Mesenchymal stem cell (in vitro differentiated cells and primary cell): Measurements from ENCODE around the gene LIMS1.
"Not testable (repeated sequence)": the region's sequence is repeated elsewhere in the genome, so short reads cannot be mapped to it uniquely, and the experiment has no call there.

Source experiments
- DNase-seq: peaks from one replicate; pipeline ENCODE4 v3.0.0-alpha.2; 2013
- H2AFZ ChIP-seq: one replicate; pipeline ENCODE4 v1.6.1; 2013; ENCODE audit warnings: low read depth, mild to moderate bottlenecking, control low read depth, inconsistent platforms, low read length, moderate library complexity
- H2AK5ac ChIP-seq: 2 replicates; pipeline ENCODE4 v1.6.1; 2013; ENCODE audit warnings: low read length, moderate library complexity, mild to moderate bottlenecking, inconsistent platforms; ENCODE audit not compliant: severe bottlenecking
- H2BK120ac ChIP-seq: one replicate; pipeline ENCODE4 v1.6.1; 2013; ENCODE audit warnings: low read depth, mild to moderate bottlenecking, inconsistent platforms, low read length, moderate library complexity
- H2BK12ac ChIP-seq, 2 experiments: one replicate each; pipeline ENCODE4 v1.6.1; 2013; ENCODE audit warnings: inconsistent platforms in 2 of 2, low read length in 2 of 2, mild to moderate bottlenecking in 2 of 2, moderate library complexity in 2 of 2, control low read depth in 1 of 2
- H2BK15ac ChIP-seq: one replicate; pipeline ENCODE4 v1.6.1; 2013; ENCODE audit warnings: mild to moderate bottlenecking, low read depth, inconsistent platforms; ENCODE audit not compliant: poor library complexity, severe bottlenecking
- H2BK5ac ChIP-seq: 2 replicates; pipeline ENCODE4 v1.6.1; 2013; ENCODE audit warnings: low read depth, mild to moderate bottlenecking, low read length, control low read depth, inconsistent platforms; ENCODE audit not compliant: poor library complexity, severe bottlenecking
- H3K14ac ChIP-seq, 2 experiments: one replicate each; pipeline ENCODE4 v1.6.1; 2013; ENCODE audit warnings: inconsistent platforms in 2 of 2, low read length in 2 of 2, control low read depth in 1 of 2, mild to moderate bottlenecking in 1 of 2, moderate library complexity in 1 of 2
- H3K18ac ChIP-seq, 2 experiments: one replicate each; pipeline ENCODE4 v1.6.1; 2013; ENCODE audit warnings: inconsistent platforms in 2 of 2, low read length in 2 of 2, control low read depth in 1 of 2, low read depth in 1 of 2, mild to moderate bottlenecking in 1 of 2
- H3K23ac ChIP-seq, 2 experiments: one replicate each; pipeline ENCODE4 v1.6.1; 2013; ENCODE audit warnings: inconsistent platforms in 2 of 2, low read length in 2 of 2, mild to moderate bottlenecking in 2 of 2, moderate library complexity in 2 of 2, control low read depth in 1 of 2
- H3K27ac ChIP-seq: 2 replicates; pipeline ENCODE4 v1.5.1; 2013; ENCODE audit warnings: mild to moderate bottlenecking, moderate library complexity, low read length, control low read depth, inconsistent platforms; ENCODE audit not compliant: poor library complexity, severe bottlenecking
- H3K27me3 ChIP-seq, 2 experiments: 2 replicates each; pipeline versions ENCODE4 v1.6.1 to v1.7.0; 2013; ENCODE audit warnings: low read length in 2 of 2, mild to moderate bottlenecking in 2 of 2, moderate library complexity in 2 of 2, control low read depth in 1 of 2, inconsistent platforms in 1 of 2; ENCODE audit not compliant: control insufficient read depth in 1 of 2, insufficient read depth in 1 of 2
- H3K36me3 ChIP-seq, 2 experiments: 2 replicates each; pipeline versions ENCODE4 v1.6.1 to v1.7.0; 2013; ENCODE audit warnings: low read length in 2 of 2, control low read depth in 1 of 2, inconsistent platforms in 1 of 2, low read depth in 1 of 2, mild to moderate bottlenecking in 1 of 2; ENCODE audit not compliant: insufficient read depth in 2 of 2, control insufficient read depth in 1 of 2
- H3K4ac ChIP-seq, 2 experiments: one replicate each; pipeline ENCODE4 v1.6.1; 2013; ENCODE audit warnings: inconsistent platforms in 2 of 2, low read length in 2 of 2, mild to moderate bottlenecking in 2 of 2, moderate library complexity in 2 of 2, control low read depth in 1 of 2, low read depth in 1 of 2
- H3K4me1 ChIP-seq: 2 replicates; pipeline ENCODE4 v1.6.1; 2013; ENCODE audit warnings: low read depth, low read length, control low read depth; ENCODE audit not compliant: control insufficient read depth, insufficient read depth
- H3K4me2 ChIP-seq: 2 replicates; pipeline ENCODE4 v1.6.1; 2013; ENCODE audit warnings: low read length, mild to moderate bottlenecking, inconsistent platforms; ENCODE audit not compliant: poor library complexity, severe bottlenecking
- H3K4me3 ChIP-seq, 2 experiments: 2 replicates each; pipeline versions ENCODE4 v1.5.1 to v1.7.0; 2013; ENCODE audit warnings: low read length in 2 of 2, mild to moderate bottlenecking in 2 of 2, control low read depth in 1 of 2, low read depth in 1 of 2; ENCODE audit not compliant: insufficient read depth in 1 of 2
- H3K79me1 ChIP-seq: replicated peaks from 2 replicates; pipeline ENCODE4 v1.6.1; 2013; ENCODE audit warnings: mild to moderate bottlenecking, control low read depth, low read length, inconsistent platforms; ENCODE audit not compliant: poor library complexity, severe bottlenecking
- H3K9ac ChIP-seq: 2 replicates; pipeline ENCODE4 v1.7.0; 2013; ENCODE audit warnings: mild to moderate bottlenecking, low read length, moderate library complexity
- H3K9me3 ChIP-seq: 2 replicates; pipeline ENCODE4 v1.7.0; 2013; ENCODE audit warnings: mild to moderate bottlenecking, low read length; ENCODE audit not compliant: control insufficient read depth
- H4K8ac ChIP-seq: one replicate; pipeline ENCODE4 v1.6.1; 2013; ENCODE audit warnings: inconsistent platforms, mild to moderate bottlenecking, low read length, moderate library complexity
- H4K91ac ChIP-seq: one replicate; pipeline ENCODE4 v1.6.1; 2013; ENCODE audit warnings: mild to moderate bottlenecking, low read length, inconsistent platforms
- WGBS: methylation state at CpG from one replicate; pipeline ENCODE4 v1.1.7; 2013; ENCODE audit warnings: mixed read lengths; 5-methylcytosine and 5-hydroxymethylcytosine counted together

The LIMS1 gene

DNA sequence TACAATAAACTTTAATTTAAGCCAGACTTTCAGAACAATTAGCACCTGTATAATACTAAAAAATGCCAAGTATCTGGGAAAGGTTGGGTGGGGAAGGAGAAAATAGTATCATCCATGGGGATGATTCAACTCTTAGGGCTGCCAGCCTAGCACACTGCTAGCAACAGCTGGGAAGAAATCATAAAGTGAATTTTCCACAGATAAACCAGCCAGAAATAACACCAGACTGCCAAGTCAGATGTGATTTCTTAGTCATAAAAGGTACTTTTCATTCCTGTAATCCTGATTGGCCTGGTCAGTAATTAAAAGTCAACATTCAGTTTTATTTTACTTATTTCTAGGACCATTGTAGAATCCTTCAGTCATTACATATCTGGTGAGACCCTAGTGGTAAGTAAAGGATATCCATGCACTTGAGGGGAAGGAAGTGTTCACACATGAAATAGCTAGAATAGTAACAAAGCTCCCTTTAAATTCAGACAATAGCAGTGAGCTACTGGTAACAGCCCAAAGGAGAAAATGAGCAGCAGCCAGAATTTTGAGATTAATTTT is 59.4 kb downstream of the LIMS1 start:
- peak overlapping the region; percentile 86 for H3K9ac ChIP-seq
- no peaks in the 10 kb centered on the region for H3K27me3 ChIP-seq
- no peak overlapping the region for H2BK15ac ChIP-seq

DNA sequence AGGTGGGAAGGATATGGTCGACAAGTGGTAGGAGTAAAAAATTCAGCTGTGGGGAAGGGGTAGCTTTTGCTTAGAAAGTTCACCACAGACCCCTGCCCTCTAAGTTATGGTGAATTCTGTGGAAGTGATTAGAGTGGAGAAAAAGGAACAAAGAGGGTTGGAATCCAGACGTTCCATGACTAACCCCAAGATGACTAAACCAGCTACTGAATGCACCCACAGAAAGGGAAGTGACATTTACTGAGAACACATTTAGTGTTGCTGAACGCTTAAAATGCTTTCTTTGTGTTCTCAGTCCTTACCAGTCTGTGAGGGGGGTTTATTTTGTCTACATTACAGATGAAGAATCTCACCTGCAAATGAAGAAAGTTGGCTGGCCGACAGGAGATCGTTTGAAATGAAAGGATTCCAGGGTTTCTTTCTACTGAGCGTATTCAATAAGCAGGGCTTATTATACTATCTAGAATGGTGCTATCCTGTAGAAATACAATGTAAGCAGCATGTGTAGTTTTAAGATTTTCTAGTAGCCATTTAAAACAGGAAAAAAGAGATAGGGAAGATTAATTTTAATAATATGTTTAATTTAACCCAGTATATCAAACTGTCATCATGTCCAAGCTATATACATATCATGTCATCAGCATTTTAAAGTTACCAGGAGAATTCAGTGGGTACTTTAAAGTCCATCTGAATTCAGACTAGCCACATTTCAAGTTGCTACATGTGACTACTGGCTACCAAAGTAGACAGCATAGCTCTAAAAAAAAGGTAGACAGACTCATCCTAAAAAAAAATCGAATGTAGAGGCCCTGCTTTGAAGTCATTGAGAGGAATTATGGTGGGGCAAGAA is 60.1 kb downstream of the LIMS1 start:
- Histone ChIP-seq H2BK5ac (peak overlapping the region; percentile 98), H2AK5ac (peak overlapping the region; percentile 90), H3K36me3 (no peaks in the 10 kb centered on the region), H3K27ac (peak overlapping the region; percentile 100), H2BK15ac (no peak overlapping the region), H4K91ac (no peak overlapping the region), H3K4me2 (peak overlapping the region; percentile 2), H3K4me3 (peak overlapping the region in 1 of 2 experiments; percentile 25), H3K27me3 (no peaks in the 10 kb centered on the region), H3K9ac (peak overlapping the region; percentile 86), H2BK120ac (no peak overlapping the region), H3K4me1 (peaks cover 6% of the 10 kb centered on the region), H3K14ac (no peak overlapping the region), H3K18ac (peak overlapping the region in 1 of 2 experiments; percentile 7), H3K23ac (no peak overlapping the region), H2AFZ (no peak overlapping the region), H3K9me3 (no peaks in the 10 kb centered on the region), H4K8ac (peak overlapping the region; percentile 33), H3K79me1 (no peaks in the 10 kb centered on the region), H3K4ac (peak overlapping the region; percentile 7 to 79), H2BK12ac (peak overlapping the region in 1 of 2 experiments; percentile 94)
- peak; percentile 92 for DNase-seq
- 9% methylated on average over 7 of the region's 7 CpGs for WGBS

More for the DNA sequence above, 59.4 kb downstream of the LIMS1 start:
- no peak overlapping the region for H4K8ac ChIP-seq
- H3K36me3 ChIP-seq = no peaks in the 10 kb centered on the region
- no peak overlapping the region for H4K91ac ChIP-seq
- H3K79me1 ChIP-seq = no peaks in the 10 kb centered on the region
- no peak overlapping the region for H2BK12ac ChIP-seq
- no peak overlapping the region for H3K4me2 ChIP-seq
- H3K18ac ChIP-seq = no peak overlapping the region
- peak overlapping the region in 1 of 2 experiments; percentile 25 for H3K4me3 ChIP-seq
- peak; percentile 61 for DNase-seq
- no peaks in the 10 kb centered on the region for H3K9me3 ChIP-seq
- H3K23ac ChIP-seq = no peak overlapping the region
- H2BK120ac ChIP-seq = no peak overlapping the region
- H2BK5ac ChIP-seq = peak overlapping the region; percentile 96
- no peak overlapping the region for H3K14ac ChIP-seq
- H3K4ac ChIP-seq = no peak overlapping the region
- H2AK5ac ChIP-seq = peak overlapping the region; percentile 100
- H3K4me1 ChIP-seq = peaks cover 6% of the 10 kb centered on the region
- H3K27ac ChIP-seq = peak overlapping the region; percentile 100
- H2AFZ ChIP-seq = no peak overlapping the region

DNA sequence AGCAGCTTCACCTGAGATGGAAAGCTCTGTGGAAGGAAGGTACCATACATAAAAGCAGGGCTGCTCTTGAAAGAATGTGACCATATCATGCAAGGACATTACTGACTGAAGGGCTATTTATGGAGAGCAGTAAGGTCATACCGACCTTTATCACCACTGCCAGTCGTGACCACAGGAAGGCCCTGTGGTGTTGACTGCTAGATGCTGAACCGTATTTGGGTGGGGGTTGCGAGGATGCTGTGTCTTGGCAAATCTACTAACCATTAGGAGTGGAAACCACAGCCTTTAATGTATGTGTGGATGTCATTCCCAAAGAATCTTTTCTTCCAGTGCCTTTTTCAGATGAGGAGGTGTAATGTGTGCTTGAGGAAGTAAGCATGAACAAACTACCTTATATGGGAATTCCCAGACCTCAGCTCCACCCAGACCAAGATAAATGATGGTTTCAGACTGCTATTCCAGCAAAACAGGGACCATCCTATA is 60.8 kb downstream of the LIMS1 start:
- peak overlapping the region in 1 of 2 experiments; percentile 0 for H3K4me3 ChIP-seq
- H3K4ac ChIP-seq = peak overlapping the region; percentile 7 to 79
- H3K27ac ChIP-seq = peak overlapping the region; percentile 100
- H2AFZ ChIP-seq = no peak overlapping the region
- H2BK12ac ChIP-seq = peak overlapping the region in 1 of 2 experiments; percentile 94
- WGBS = 0% methylated on average over 4 of the region's 4 CpGs
- H4K8ac ChIP-seq = peak overlapping the region; percentile 33
- H3K9me3 ChIP-seq = no peaks in the 10 kb centered on the region
- H3K27me3 ChIP-seq = no peaks in the 10 kb centered on the region
- H3K4me1 ChIP-seq = peaks cover 6% of the 10 kb centered on the region
- no peaks in the 10 kb centered on the region for H3K36me3 ChIP-seq
- H4K91ac ChIP-seq = no peak overlapping the region
- H3K4me2 ChIP-seq = peak overlapping the region; percentile 2
- peak overlapping the region; percentile 90 for H2AK5ac ChIP-seq
- H3K9ac ChIP-seq = peak overlapping the region; percentile 86
- no peak overlapping the region for H3K23ac ChIP-seq
- peak overlapping the region; percentile 98 for H2BK5ac ChIP-seq
- no peak overlapping the region for H3K14ac ChIP-seq
- H2BK15ac ChIP-seq = no peak overlapping the region
- H2BK120ac ChIP-seq = no peak overlapping the region
- H3K18ac ChIP-seq = peak overlapping the region in 1 of 2 experiments; percentile 7
- no peaks in the 10 kb centered on the region for H3K79me1 ChIP-seq
- peak; percentile 96 for DNase-seq

DNA sequence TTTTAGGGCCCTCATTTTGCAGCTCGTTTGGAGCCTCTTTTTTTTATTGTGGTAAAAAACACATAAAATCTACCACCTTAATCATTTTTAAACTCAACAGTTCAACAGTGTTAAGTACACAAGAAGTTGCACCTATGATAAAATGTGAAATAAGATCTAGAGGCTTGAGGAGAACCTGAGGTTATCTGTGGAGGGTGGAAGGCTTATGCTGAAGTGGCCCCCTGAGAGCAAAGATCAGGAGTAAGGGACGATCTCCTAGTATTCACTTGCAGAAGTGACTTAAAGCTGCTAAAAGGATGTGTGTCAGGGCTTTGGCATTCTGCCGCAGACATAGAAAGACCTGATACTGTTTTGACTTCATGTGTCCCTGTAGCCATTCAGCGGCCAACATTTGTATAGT is 61.5 kb downstream of the LIMS1 start:
- not testable (repeated sequence) for H2BK15ac ChIP-seq, H3K4me2 ChIP-seq, H3K4ac ChIP-seq, H3K23ac ChIP-seq, H2BK120ac ChIP-seq, H3K36me3 ChIP-seq, H3K9me3 ChIP-seq, H4K8ac ChIP-seq, H3K4me3 ChIP-seq, H4K91ac ChIP-seq, H3K79me1 ChIP-seq, H3K14ac ChIP-seq, H3K18ac ChIP-seq, H2AFZ ChIP-seq, H3K4me1 ChIP-seq, H3K27me3 ChIP-seq, H2BK12ac ChIP-seq
- 0% methylated on average over 1 of the region's 4 CpGs for WGBS
- H3K27ac ChIP-seq = peak overlapping the region; percentile 100
- peak overlapping the region; percentile 95 for H2AK5ac ChIP-seq
- peak overlapping the region; percentile 99 for H2BK5ac ChIP-seq
- H3K9ac ChIP-seq = peak overlapping the region; percentile 25
- DNase-seq = peak; percentile 56
